B cell (primary cell): ENCODE measurements around the gene GKN1. TPM values are rescaled to one million over a fixed set of nuclear protein-coding genes. Genes with fewer than 3 reads are reported as not detected.
"Not testable (repeated sequence)": the region's sequence is repeated elsewhere in the genome, so short reads cannot be mapped to it uniquely, and the experiment has no call there.

ENCODE experiments used
- ATAC-seq: fragments of 200-7000 bp; cut with Tn5 transposase; one replicate; pipeline ENCODE4 v1.10.0; 2021; ENCODE audit warnings: low read depth, mild to moderate bottlenecking, moderate number of reproducible peaks, moderate library complexity
- CTCF ChIA-PET: fragments of 350-600 bp; sonication (Branson Sonifier 250); formaldehyde crosslinking; loops from one replicate; lab custom pipeline; 2021; ENCODE audit warnings: antibody characterized with exemption, inconsistent platforms; lab: Charles Lee
- POLR2A ChIA-PET: fragments of 350-600 bp; sonication (Branson Sonifier 250); formaldehyde crosslinking; loops from one replicate; lab custom pipeline; 2021; ENCODE audit warnings: antibody characterized with exemption; lab: Charles Lee
- DNase-seq: peaks from one replicate; pipeline ENCODE4 v3.0.0; 2013
- H2AFZ ChIP-seq: 2 replicates; pipeline ENCODE4 v1.6.1; 2012; ENCODE audit warnings: mild to moderate bottlenecking, low read depth, low read length; ENCODE audit not compliant: insufficient read depth, poor library complexity, severe bottlenecking
- H3K27ac ChIP-seq, 2 donors: 1 replicate in 1 of 2; 2 replicates in 1 of 2; pipeline ENCODE4 v1.5.1; 2012 to 2013; ENCODE audit warnings: low read length in 2 of 2, mild to moderate bottlenecking in 2 of 2, moderate library complexity in 1 of 2
- H3K27me3 ChIP-seq, 4 experiments: fragments of 200-600 bp in 1 of 4; sonication (generic) in 1 of 4; replicated peaks in 1 of 4; 1 replicate in 2 of 4; 2 replicates in 2 of 4; pipeline versions ENCODE4 v1.6.1 to v1.7.0; 2013 to 2016; ENCODE audit warnings: low read length in 3 of 4, mild to moderate bottlenecking in 2 of 4, mixed read lengths in 1 of 4, moderate library complexity in 1 of 4; ENCODE audit not compliant: insufficient read depth in 4 of 4, control insufficient read depth in 3 of 4; ENCODE audit errors: control extremely low read depth in 1 of 4
- H3K36me3 ChIP-seq, 2 experiments: replicated peaks in 1 of 2; 1 replicate in 1 of 2; 2 replicates in 1 of 2; pipeline versions ENCODE4 v1.6.1 to v1.7.1; 2013; ENCODE audit warnings: low read length in 1 of 2; ENCODE audit not compliant: insufficient read depth in 2 of 2, control insufficient read depth in 1 of 2; ENCODE audit errors: control extremely low read depth in 1 of 2, extremely low read depth in 1 of 2
- H3K4me1 ChIP-seq, 2 donors: fragments of 200-600 bp in 1 of 2; sonication (generic) in 1 of 2; 1 replicate in 1 of 2; 2 replicates in 1 of 2; pipeline versions ENCODE4 v1.5.1 to v1.6.1; 2013 to 2017; ENCODE audit warnings: low read length in 2 of 2; ENCODE audit not compliant: control insufficient read depth in 2 of 2, insufficient read depth in 2 of 2
- H3K4me2 ChIP-seq: replicated peaks from 2 replicates; pipeline ENCODE3; 2012; ENCODE audit warnings: mild to moderate bottlenecking, low read depth, low read length; ENCODE audit not compliant: poor library complexity, severe bottlenecking
- H3K4me3 ChIP-seq, 5 experiments: fragments of 200-600 bp in 1 of 5; sonication (generic) in 1 of 5; 1 replicate in 3 of 5; 2 replicates in 2 of 5; pipeline versions ENCODE4 v1.5.1 to v1.7.0; 2011 to 2016; ENCODE audit warnings: low read length in 4 of 5, mild to moderate bottlenecking in 4 of 5, low read depth in 2 of 5, control low read depth in 1 of 5, moderate library complexity in 1 of 5; ENCODE audit not compliant: insufficient read depth in 1 of 5; ENCODE audit errors: control extremely low read depth in 1 of 5, extremely low read depth in 1 of 5
- H3K79me2 ChIP-seq: fragments of 200-600 bp; sonication (generic); one replicate; pipeline ENCODE4 v1.6.0; 2016; ENCODE audit warnings: low read length; ENCODE audit not compliant: control insufficient read depth, insufficient read depth
- H3K9ac ChIP-seq: fragments of 200-600 bp; sonication (generic); 2 replicates; pipeline ENCODE4 v1.6.1; 2017; ENCODE audit warnings: mild to moderate bottlenecking, low read length, moderate library complexity
- H3K9me3 ChIP-seq, 3 donors: one replicate each; pipeline versions ENCODE4 v1.6.1 to v1.7.1; 2013; ENCODE audit warnings: low read length in 2 of 3; ENCODE audit not compliant: control insufficient read depth in 2 of 3, insufficient read depth in 1 of 3; ENCODE audit errors: control extremely low read depth in 1 of 3
- H4K20me1 ChIP-seq: 2 replicates; pipeline ENCODE4 v1.6.0; 2012; ENCODE audit warnings: mild to moderate bottlenecking, low read length; ENCODE audit not compliant: insufficient read depth, control insufficient read depth, poor library complexity, severe bottlenecking
- H3K27ac Mint-ChIP-seq: one replicate; pipeline ENCODE4 v1.8.0; 2021; ENCODE audit warnings: mixed read lengths
- H3K27me3 Mint-ChIP-seq: one replicate; pipeline ENCODE4 v1.8.0; 2021; ENCODE audit warnings: mixed read lengths
- H3K4me1 Mint-ChIP-seq: one replicate; pipeline ENCODE4 v1.8.0; 2021; ENCODE audit warnings: mixed read lengths
- H3K4me3 Mint-ChIP-seq: one replicate; pipeline ENCODE4 v1.8.0; 2021; ENCODE audit warnings: mixed read lengths
- H3K9me3 Mint-ChIP-seq: one replicate; pipeline ENCODE4 v1.8.0; 2022; ENCODE audit warnings: mixed read lengths; ENCODE audit not compliant: insufficient read depth
- CTCF ChIP-seq: fragments of 200-600 bp; IDR thresholded peaks from one replicate; pipeline ENCODE4 v1.8.0; 2022; ENCODE audit warnings: antibody characterized with exemption, mild to moderate bottlenecking
- EZH2 ChIP-seq: IDR thresholded peaks from 2 replicates; pipeline ENCODE4 v1.6.1; 2012; ENCODE audit warnings: borderline replicate concordance, low read depth, mild to moderate bottlenecking, moderate library complexity, low read length; ENCODE audit not compliant: insufficient read depth, poor library complexity, severe bottlenecking
- WGBS: methylation state at CpG from one replicate; pipeline ENCODE4 v1.1.5; 2013; ENCODE audit warnings: missing lambda C conversion rate; ENCODE audit not compliant: insufficient coverage; 5-methylcytosine and 5-hydroxymethylcytosine counted together
- intact Hi-C: fragments of 100-400 bp; cut with micrococcal nuclease; formaldehyde crosslinking; loops from one replicate; pipeline ENCODE4 v1.10.0; 2022
- polyA plus RNA-seq: library from polyadenylated mRNA; depleted of rRNA; stranded (reverse); fragments of >200 nt; gene quantifications from 2 replicates; pipeline ENCODE4 v1.2.3, GENCODE V29; 2012
- total RNA-seq, 2 donors: library from RNA; stranded (reverse); fragments of 120-200 nt in 1 of 2; gene quantifications; 1 replicate in 1 of 2; 2 replicates in 1 of 2; pipeline versions ENCODE4 v1.2.3 to v1.2.4, GENCODE V29; 2013 to 2022

The GKN1 gene
- total and polyA plus RNA-seq, 2 donors (not counting 1 experiment from before 2014, with no cell fraction given) = not detected

GRCh38 chr2:68952887-68953521, 21.4 kb upstream of the GKN1 start, which contains the start of gene GKN2:
TSS of gene GKN2 (minus strand) at chr2:68952893. CDS start at chr2:68952861, 32 bp downstream.
- H3K9ac ChIP-seq = no peak within 1 kb of the TSS
- no peak for ATAC-seq
- ChIA-PET POLR2A (no interaction called here), CTCF (interaction anchor here (3.1 kb wide), 1 partner anchor 10 kb away, joined by 17 read pairs; no protein-coding TSS in a partner anchor)
- H4K20me1 ChIP-seq = no peaks in the 10 kb centered on the region
- DNase-seq = no peak
- no CpG with 5 or more reads among the region's 4 CpGs for WGBS
- no peaks in the 10 kb centered on the region for H3K79me2 ChIP-seq
- no peak within 1 kb of the TSS for H3K27ac Mint-ChIP-seq
- H3K36me3 ChIP-seq = no peaks in the 10 kb centered on the region
- no peak within 1 kb of the TSS for H3K27ac ChIP-seq
- H3K4me1 ChIP-seq = no peaks in the 10 kb centered on the region
- H3K27me3 ChIP-seq = peaks cover 0 to 7% (median 1%) of the 10 kb centered on the region in 4 experiments
- peaks cover 0 to 3% (median 0%) of the 10 kb centered on the region in 3 donors for H3K9me3 ChIP-seq
- H3K4me3 Mint-ChIP-seq = no peak within 1 kb of the TSS
- no peaks in the 10 kb centered on the region for H3K9me3 Mint-ChIP-seq
- H3K4me1 Mint-ChIP-seq = no peaks in the 10 kb centered on the region
- no peak for TF ChIP-seq EZH2
- no peak for TF ChIP-seq CTCF
- H3K4me2 ChIP-seq = no peak within 1 kb of the TSS
- H3K4me3 ChIP-seq = no peak within 1 kb of the TSS
- H3K27me3 Mint-ChIP-seq = peaks cover 22% of the 10 kb centered on the region
- no peak within 1 kb of the TSS for H2AFZ ChIP-seq
- intact Hi-C loops = no loop called here

GRCh38 chr2:68955432-68955831, 19.0 kb upstream of the GKN1 start:
- no CpG with 5 or more reads among the region's 5 CpGs for WGBS
- not testable (repeated sequence) for ATAC-seq

More at GRCh38 chr2:68955432-68955831, 19.0 kb upstream of the GKN1 start:
- H3K9ac ChIP-seq, H3K4me1 ChIP-seq, H3K4me2 ChIP-seq, H3K9me3 ChIP-seq, H3K4me1 Mint-ChIP-seq, H3K27ac ChIP-seq, H3K27me3 ChIP-seq, H3K4me3 ChIP-seq, H4K20me1 ChIP-seq, H2AFZ ChIP-seq, H3K4me3 Mint-ChIP-seq, H3K27ac Mint-ChIP-seq, intact Hi-C loops, H3K79me2 ChIP-seq, POLR2A ChIA-PET, H3K36me3 ChIP-seq, H3K9me3 Mint-ChIP-seq, DNase-seq: not testable (repeated sequence)
- peaks cover 21% of the 10 kb centered on the region for H3K27me3 Mint-ChIP-seq
- CTCF ChIA-PET = interaction anchor here (1.2 kb wide), 1 partner anchor 12 kb away, joined by 3 read pairs; no protein-coding TSS in a partner anchor
